H1 (cell line): ENCODE measurements around the gene STT3B. TPM values are rescaled to one million over a fixed set of nuclear protein-coding genes. Genes with fewer than 3 reads are reported as not detected.

Source experiments
- HDAC6 ChIP-seq: IDR thresholded peaks from one replicate; pipeline ENCODE4 v1.7.1; 2012; ENCODE audit warnings: low read depth, mild to moderate bottlenecking, inconsistent platforms, low read length, moderate library complexity
- KDM5A ChIP-seq: fragments of 200-600 bp; IDR thresholded peaks from 2 replicates; pipeline ENCODE4 v1.7.1; 2012; ENCODE audit warnings: mild to moderate bottlenecking, low read length, inconsistent platforms, mixed read lengths
- RFX5 ChIP-seq: IDR thresholded peaks from 2 replicates; pipeline ENCODE4 v1.6.1; 2011; ENCODE audit warnings: low read depth, low read length, improper control_type of control experiment, borderline replicate concordance
- YY1 ChIP-seq: IDR thresholded peaks from 2 replicates; pipeline ENCODE4 v1.6.1; 2011; ENCODE audit warnings: low read depth, mild to moderate bottlenecking, low read length
- ZNF274 ChIP-seq: IDR thresholded peaks from 2 replicates; pipeline ENCODE4 v1.7.0; 2012; ENCODE audit warnings: low read length, borderline replicate concordance; ENCODE audit errors: extremely low read depth
- polyA plus RNA-seq, 7 experiments: library from polyadenylated mRNA; depleted of rRNA in 3 of 7; stranded (reverse) in 5 of 7; unstranded in 2 of 7; fragments of >200 nt in 5 of 7; fragments of 200-250 nt in 2 of 7; gene quantifications; 1 replicate in 5 of 7; 2 replicates in 1 of 7; 4 replicates in 1 of 7; pipeline versions ENCODE4 v1.2.1 to v1.2.3, GENCODE V29; 2011 to 2013; ENCODE audit warnings: missing spikeins in 2 of 7, mixed read lengths in 2 of 7
- total RNA-seq: library from RNA; stranded (reverse); fragmentation: NEBNext Ultra II Directional; extraction: Animal tissue kit (Norgen Biotek cat#: 25700); gene quantifications from 2 replicates; pipeline ENCODE4 v1.2.1, GENCODE V29; 2021
- TF ChIP-seq, protein P1 (sequence below), 3 experiments: IDR thresholded peaks; 1 replicate in 2 of 3; 2 replicates in 1 of 3; pipeline versions ENCODE4 v1.5.1 to v1.6.1; 2011; ENCODE audit warnings: low read length in 3 of 3, mild to moderate bottlenecking in 3 of 3, inconsistent platforms in 2 of 3, low read depth in 1 of 3, moderate library complexity in 1 of 3; ENCODE audit not compliant: insufficient read depth in 1 of 3; ENCODE audit errors: control extremely low read depth in 1 of 3

The STT3B gene
- total and polyA plus RNA-seq, 2 of the 8 experiments (the other 6 are each of a cell fraction or from before 2014, with no cell fraction given), result 43.5 to 134 TPM

DNA sequence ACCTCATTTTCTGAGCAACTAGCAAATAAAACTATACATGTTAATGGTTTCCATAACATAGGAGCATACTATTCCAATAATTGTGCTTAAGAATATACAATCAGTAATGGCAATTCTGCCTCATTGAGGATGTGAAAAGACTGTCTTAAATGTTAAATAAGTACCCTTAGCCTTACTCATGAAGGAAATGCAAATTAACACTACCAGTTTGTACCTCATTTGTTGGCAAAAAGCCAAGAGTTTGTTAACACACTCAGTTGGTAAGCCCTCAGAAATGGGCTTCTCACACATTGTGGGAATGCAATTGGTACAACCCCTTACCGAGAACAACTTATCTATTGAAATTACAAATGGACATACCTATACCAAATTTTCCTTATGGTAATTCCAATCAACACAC is 9.2 kb upstream of the STT3B start (continued):
- TF ChIP-seq, protein P1, sequence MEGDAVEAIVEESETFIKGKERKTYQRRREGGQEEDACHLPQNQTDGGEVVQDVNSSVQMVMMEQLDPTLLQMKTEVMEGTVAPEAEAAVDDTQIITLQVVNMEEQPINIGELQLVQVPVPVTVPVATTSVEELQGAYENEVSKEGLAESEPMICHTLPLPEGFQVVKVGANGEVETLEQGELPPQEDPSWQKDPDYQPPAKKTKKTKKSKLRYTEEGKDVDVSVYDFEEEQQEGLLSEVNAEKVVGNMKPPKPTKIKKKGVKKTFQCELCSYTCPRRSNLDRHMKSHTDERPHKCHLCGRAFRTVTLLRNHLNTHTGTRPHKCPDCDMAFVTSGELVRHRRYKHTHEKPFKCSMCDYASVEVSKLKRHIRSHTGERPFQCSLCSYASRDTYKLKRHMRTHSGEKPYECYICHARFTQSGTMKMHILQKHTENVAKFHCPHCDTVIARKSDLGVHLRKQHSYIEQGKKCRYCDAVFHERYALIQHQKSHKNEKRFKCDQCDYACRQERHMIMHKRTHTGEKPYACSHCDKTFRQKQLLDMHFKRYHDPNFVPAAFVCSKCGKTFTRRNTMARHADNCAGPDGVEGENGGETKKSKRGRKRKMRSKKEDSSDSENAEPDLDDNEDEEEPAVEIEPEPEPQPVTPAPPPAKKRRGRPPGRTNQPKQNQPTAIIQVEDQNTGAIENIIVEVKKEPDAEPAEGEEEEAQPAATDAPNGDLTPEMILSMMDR (IDR thresholded peaks at IDR 0.05; ENCODE audit: control extremely low read depth in 1 of 3, insufficient read depth in 1 of 3, low read depth in 1 of 3, low read length in 3 of 3), result no peak
- TF ChIP-seq KDM5A (no peak), RFX5 (no peak), HDAC6 (no peak), ZNF274 (no peak), YY1 (no peak)
